Vagina (tissue), 2 donors: ENCODE results near the gene VNN1. TPM values are rescaled to one million over a fixed set of nuclear protein-coding genes. Genes with fewer than 3 reads are reported as not detected.

Source experiments
- DNase-seq, 2 donors: peaks; one replicate each; pipeline ENCODE4 v3.0.0-alpha.2; 2017; ENCODE audit errors: extremely low spot score in 2 of 2
- H3K27ac ChIP-seq: fragments of 200-600 bp; sonication (generic); one replicate; pipeline ENCODE4 v1.5.1; 2019
- H3K27me3 ChIP-seq: fragments of 200-600 bp; sonication (generic); one replicate; pipeline ENCODE4 v1.5.1; 2019
- H3K36me3 ChIP-seq, 2 donors: fragments of 200-600 bp; sonication (generic); one replicate each; pipeline ENCODE4 v1.5.1; 2017 to 2019
- H3K4me1 ChIP-seq: fragments of 200-600 bp; sonication (generic); one replicate; pipeline ENCODE4 v1.5.1; 2019
- H3K4me3 ChIP-seq, 2 donors: fragments of 200-600 bp; sonication (generic); 1 replicate in 1 of 2; 2 replicates in 1 of 2; pipeline ENCODE4 v1.5.1; 2016 to 2019
- H3K9me3 ChIP-seq: fragments of 200-600 bp; sonication (generic); one replicate; pipeline ENCODE4 v1.5.1; 2019
- CTCF ChIP-seq, 3 experiments: fragments of 450-650 bp in 2 of 3; fragments of 200-600 bp in 1 of 3; sonication (generic) in 1 of 3; IDR thresholded peaks; one replicate each; pipeline ENCODE4 v1.5.1; 2017 to 2019; ENCODE audit warnings: antibody characterized with exemption in 3 of 3, mild to moderate bottlenecking in 2 of 3, moderate library complexity in 2 of 3
- POLR2A ChIP-seq, 2 donors: fragments of 450-650 bp; IDR thresholded peaks; one replicate each; pipeline ENCODE4 v1.6.1; 2017; ENCODE audit warnings: antibody characterized with exemption in 2 of 2, mild to moderate bottlenecking in 2 of 2, moderate library complexity in 2 of 2
- POLR2AphosphoS5 ChIP-seq, 2 donors: sonication (generic); formaldehyde crosslinking; IDR thresholded peaks; one replicate each; pipeline ENCODE4 v1.9.0; 2017; ENCODE audit warnings: antibody characterized with exemption in 2 of 2, mild to moderate bottlenecking in 2 of 2, low read depth in 1 of 2; ENCODE audit not compliant: insufficient read depth in 1 of 2
- intact Hi-C: fragments of 100-400 bp; cut with DNase I; formaldehyde crosslinking; loops from one replicate; pipeline ENCODE4 v1.15.1; 2023
- total RNA-seq: library from RNA; depleted of rRNA; stranded (reverse); fragments of >200 nt; gene quantifications from one replicate; pipeline ENCODE4 v1.2.3, GENCODE V29; 2016

The VNN1 gene
- total RNA-seq, 1 donor from 2014 or later, result 2.0 TPM

GRCh38 chr6:132634796-132635195 is 79.1 kb downstream of the VNN1 start:
- Histone ChIP-seq H3K27me3 (no peaks in the 10 kb centered on the region), H3K36me3 (no peaks in the 10 kb centered on the region), H3K4me3 (no peak overlapping the region), H3K9me3 (no peaks in the 10 kb centered on the region), H3K4me1 (no peaks in the 10 kb centered on the region), H3K27ac (no peak overlapping the region)
- DNase-seq, result no peak
- intact Hi-C loops, result no loop called here
- TF ChIP-seq CTCF (IDR thresholded peaks at IDR 0.05), result no peak
- no peak for TF ChIP-seq POLR2A (IDR thresholded peaks at IDR 0.05)
- no peak for TF ChIP-seq POLR2AphosphoS5 (IDR thresholded peaks at IDR 0.05; ENCODE audit: insufficient read depth in 1 of 2, low read depth in 1 of 2)

- TF ChIP-seq CTCF (IDR thresholded peaks at IDR 0.05) (no peak), POLR2AphosphoS5 (IDR thresholded peaks at IDR 0.05; ENCODE audit: insufficient read depth in 1 of 2, low read depth in 1 of 2) (no peak), POLR2A (IDR thresholded peaks at IDR 0.05) (no peak)
- Histone ChIP-seq H3K9me3 (no peaks in the 10 kb centered on the region), H3K4me3 (no peak overlapping the region), H3K27me3 (no peaks in the 10 kb centered on the region), H3K4me1 (no peaks in the 10 kb centered on the region), H3K36me3 (no peaks in the 10 kb centered on the region), H3K27ac (no peak overlapping the region)
- no peak for DNase-seq
- intact Hi-C loops, result no loop called here
Observed at GRCh38 chr6:132633362-132633761, 80.5 kb downstream of the VNN1 start.

Other genes starting within 250 kb of the VNN1 start
- 26.8 TPM for gene STX7, start 200.9 kb downstream of the VNN1 start, total RNA-seq
- not detected for gene TAAR9, start 175.8 kb downstream of the VNN1 start, total RNA-seq
- not detected for gene TAAR8, start 161.4 kb downstream of the VNN1 start, total RNA-seq
- gene TAAR6, start 143.7 kb downstream of the VNN1 start, total RNA-seq, result not detected
- gene TAAR5, start 124.3 kb downstream of the VNN1 start, total RNA-seq, result not detected
- gene TAAR2, start 89.8 kb downstream of the VNN1 start, total RNA-seq, result not detected
- not detected for gene TAAR1, start 54.9 kb downstream of the VNN1 start, total RNA-seq
- gene VNN2, start 43.8 kb upstream of the VNN1 start, total RNA-seq, result 1.5 TPM
- gene SLC18B1, start 84.6 kb upstream of the VNN1 start, total RNA-seq, result 6.4 TPM
- gene RPS12, start 100.5 kb upstream of the VNN1 start, total RNA-seq, result 1,905 TPM